Thyroid gland (tissue), 4 donors: ENCODE data around the gene NACAD.

Experiments
- CTCF ChIP-seq, 6 experiments: fragments of 200-600 bp in 3 of 6; fragments of 450-650 bp in 3 of 6; sonication (generic) in 3 of 6; IDR thresholded peaks; one replicate each; pipeline ENCODE4 v1.5.1; 2016 to 2019; ENCODE audit warnings: antibody characterized with exemption in 6 of 6, mild to moderate bottlenecking in 2 of 6, inconsistent platforms in 1 of 6, moderate library complexity in 1 of 6
- POLR2A ChIP-seq, 2 donors: fragments of 450-650 bp; IDR thresholded peaks; one replicate each; pipeline ENCODE4 v1.6.1; 2017; ENCODE audit warnings: antibody characterized with exemption in 2 of 2, mild to moderate bottlenecking in 2 of 2, moderate library complexity in 1 of 2

GRCh38 chr7:45065031-45065995 lies 23.5 kb downstream of the NACAD start:
- TF ChIP-seq CTCF (IDR thresholded peaks at IDR 0.05): no peak
- no peak for TF ChIP-seq POLR2A (IDR thresholded peaks at IDR 0.05)
